Neuronal stem cell (in vitro differentiated cells): ENCODE data around the gene TGM6.
"Not testable (repeated sequence)": the region's sequence is repeated elsewhere in the genome, so short reads cannot be mapped to it uniquely, and the experiment has no call there.

Experiments
- DNase-seq: peaks from one replicate; pipeline ENCODE4 v3.0.0-alpha.2; 2013; ENCODE audit warnings: low spot score
- H2AFZ ChIP-seq: one replicate; pipeline ENCODE4 v1.6.1; 2013; ENCODE audit warnings: mild to moderate bottlenecking, low read length, inconsistent platforms
- H2AK5ac ChIP-seq: 2 replicates; pipeline ENCODE4 v1.6.1; 2013; ENCODE audit warnings: low read depth, mild to moderate bottlenecking, inconsistent platforms, low read length, moderate library complexity, mixed read lengths
- H2BK120ac ChIP-seq: 2 replicates; pipeline ENCODE4 v1.6.1; 2013; ENCODE audit warnings: low read depth, mild to moderate bottlenecking, inconsistent platforms, low read length, moderate library complexity, mixed read lengths
- H2BK12ac ChIP-seq: one replicate; pipeline ENCODE4 v1.6.1; 2013; ENCODE audit warnings: low read length, inconsistent platforms
- H2BK15ac ChIP-seq: 2 replicates; pipeline ENCODE4 v1.6.1; 2013; ENCODE audit warnings: mild to moderate bottlenecking, low read length, inconsistent platforms, mixed read lengths
- H2BK5ac ChIP-seq: one replicate; pipeline ENCODE4 v1.6.1; 2013; ENCODE audit warnings: inconsistent platforms, mild to moderate bottlenecking, low read length, moderate library complexity
- H3K14ac ChIP-seq: one replicate; pipeline ENCODE4 v1.6.1; 2013; ENCODE audit warnings: low read length, inconsistent platforms
- H3K18ac ChIP-seq: 2 replicates; pipeline ENCODE4 v1.6.1; 2013; ENCODE audit warnings: low read length, inconsistent platforms
- H3K23ac ChIP-seq: 2 replicates; pipeline ENCODE4 v1.6.1; 2013; ENCODE audit warnings: low read depth, mild to moderate bottlenecking, mixed read lengths, low read length, inconsistent platforms; ENCODE audit not compliant: poor library complexity
- H3K27ac ChIP-seq: replicated peaks from 3 replicates; pipeline ENCODE4 v1.5.1; 2013; ENCODE audit warnings: low read length, inconsistent platforms
- H3K27me3 ChIP-seq, 3 experiments: 2 replicates each; pipeline ENCODE4 v1.6.1; 2013; ENCODE audit warnings: low read length in 3 of 3, mild to moderate bottlenecking in 2 of 3, inconsistent platforms in 1 of 3, low read depth in 1 of 3, mixed read lengths in 1 of 3, moderate library complexity in 1 of 3; ENCODE audit not compliant: control insufficient read depth in 3 of 3, insufficient read depth in 3 of 3
- H3K36me3 ChIP-seq, 2 donors: replicated peaks in 1 of 2; 2 replicates each; pipeline ENCODE4 v1.6.1; 2013; ENCODE audit warnings: low read length in 2 of 2; ENCODE audit not compliant: control insufficient read depth in 2 of 2, insufficient read depth in 2 of 2
- H3K4ac ChIP-seq: 2 replicates; pipeline ENCODE4 v1.6.1; 2013; ENCODE audit warnings: inconsistent platforms, mild to moderate bottlenecking, low read length, moderate library complexity
- H3K4me1 ChIP-seq, 2 donors: 1 replicate in 1 of 2; 2 replicates in 1 of 2; pipeline ENCODE4 v1.6.1; 2013; ENCODE audit warnings: low read length in 2 of 2, low read depth in 1 of 2; ENCODE audit not compliant: control insufficient read depth in 2 of 2, insufficient read depth in 1 of 2
- H3K4me2 ChIP-seq: one replicate; pipeline ENCODE4 v1.6.1; 2013; ENCODE audit warnings: mild to moderate bottlenecking, low read length, inconsistent platforms; ENCODE audit not compliant: insufficient read depth, poor library complexity, severe bottlenecking
- H3K4me3 ChIP-seq, 2 donors: 2 replicates each; pipeline ENCODE4 v1.5.1; 2013; ENCODE audit warnings: low read length in 2 of 2, mild to moderate bottlenecking in 2 of 2, inconsistent platforms in 1 of 2, moderate library complexity in 1 of 2
- H3K79me1 ChIP-seq: one replicate; pipeline ENCODE4 v1.6.1; 2013; ENCODE audit warnings: low read depth, mild to moderate bottlenecking, inconsistent platforms, low read length, moderate library complexity
- H3K9ac ChIP-seq: one replicate; pipeline ENCODE4 v1.6.1; 2013; ENCODE audit warnings: mild to moderate bottlenecking, low read depth, low read length, inconsistent platforms; ENCODE audit not compliant: poor library complexity
- H3K9me3 ChIP-seq, 2 donors: replicated peaks in 1 of 2; 2 replicates each; pipeline versions ENCODE3 to v1.6.1; 2013; ENCODE audit warnings: low read length in 2 of 2, mild to moderate bottlenecking in 2 of 2, inconsistent platforms in 1 of 2, low read depth in 1 of 2, mixed read lengths in 1 of 2, moderate library complexity in 1 of 2; ENCODE audit not compliant: control insufficient read depth in 2 of 2, insufficient read depth in 1 of 2
- H4K8ac ChIP-seq: one replicate; pipeline ENCODE4 v1.6.1; 2013; ENCODE audit warnings: low read depth, mild to moderate bottlenecking, inconsistent platforms, low read length, moderate library complexity
- H4K91ac ChIP-seq: one replicate; pipeline ENCODE4 v1.6.1; 2013; ENCODE audit warnings: low read length, low read depth, mild to moderate bottlenecking, inconsistent platforms; ENCODE audit not compliant: poor library complexity
- WGBS, 2 donors: extraction: QIAGEN DNeasy Blood & Tissue Kit; methylation state at CpG; one replicate each; pipeline ENCODE4 v1.1.7; 2013; ENCODE audit warnings: missing lambda C conversion rate in 2 of 2, mixed read lengths in 1 of 2; ENCODE audit not compliant: insufficient read length in 2 of 2, insufficient replicate concordance in 1 of 2; ENCODE audit errors: extremely low coverage in 2 of 2; 5-methylcytosine and 5-hydroxymethylcytosine counted together

Gene TGM6

DNA sequence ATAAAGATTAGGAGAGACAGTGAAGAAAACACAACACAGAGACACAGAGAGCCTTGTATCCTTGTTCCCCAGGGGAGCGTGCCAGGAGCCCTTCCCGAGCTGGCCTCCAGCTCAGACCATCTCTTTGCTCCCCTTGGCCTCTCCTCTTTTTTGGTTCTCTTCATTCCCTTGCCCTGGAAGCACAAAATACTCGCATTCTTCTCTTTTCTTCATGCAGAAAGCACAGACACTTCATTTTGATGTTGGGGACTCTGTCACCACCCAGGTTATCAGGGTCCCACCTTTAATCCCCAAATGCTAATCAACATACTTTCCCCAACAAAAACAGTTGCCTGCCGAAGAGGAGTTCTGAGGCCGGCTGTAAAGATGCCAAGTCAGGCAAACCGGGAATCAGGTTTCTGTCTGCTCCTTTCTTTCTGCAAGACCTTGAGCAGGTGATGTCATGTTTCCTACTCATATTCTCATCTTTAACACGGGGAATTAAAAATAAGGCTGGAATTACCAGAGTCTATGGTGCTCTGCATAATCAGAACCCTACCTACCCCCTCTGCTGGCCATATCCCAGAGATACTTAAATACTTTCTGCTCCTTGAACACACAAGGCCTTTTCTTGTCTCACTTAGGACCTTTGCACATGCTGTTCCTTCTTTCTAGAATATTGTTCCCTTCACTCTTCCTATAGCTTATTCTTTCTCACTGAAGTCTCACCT, 21.7 kb downstream of the TGM6 start:
- H3K4me2 ChIP-seq: no peak overlapping the region
- WGBS, 2 donors: no CpG with 5 or more reads among the region's 7 CpGs
- no peak overlapping the region for H3K14ac ChIP-seq
- H4K91ac ChIP-seq: no peak overlapping the region
- no peak overlapping the region for H3K27ac ChIP-seq
- no peak overlapping the region for H3K4ac ChIP-seq
- H3K23ac ChIP-seq: no peak overlapping the region
- no peak overlapping the region for H2BK5ac ChIP-seq
- no peaks in the 10 kb centered on the region for H3K4me1 ChIP-seq
- no peak overlapping the region for H3K9ac ChIP-seq
- H3K18ac ChIP-seq: no peak overlapping the region
- H2AFZ ChIP-seq: no peak overlapping the region
- H2BK15ac ChIP-seq: no peak overlapping the region
- H3K27me3 ChIP-seq: peaks cover 0 to 2% (median 0%) of the 10 kb centered on the region in 3 experiments
- H3K36me3 ChIP-seq: no peaks in the 10 kb centered on the region
- H3K4me3 ChIP-seq: no peak overlapping the region
- H4K8ac ChIP-seq: no peak overlapping the region
- DNase-seq: no peak
- no peak overlapping the region for H2AK5ac ChIP-seq
- no peak overlapping the region for H2BK120ac ChIP-seq
- H2BK12ac ChIP-seq: no peak overlapping the region
- no peaks in the 10 kb centered on the region for H3K79me1 ChIP-seq
- H3K9me3 ChIP-seq: peaks cover 0 to 3% of the 10 kb centered on the region in 2 donors

DNA sequence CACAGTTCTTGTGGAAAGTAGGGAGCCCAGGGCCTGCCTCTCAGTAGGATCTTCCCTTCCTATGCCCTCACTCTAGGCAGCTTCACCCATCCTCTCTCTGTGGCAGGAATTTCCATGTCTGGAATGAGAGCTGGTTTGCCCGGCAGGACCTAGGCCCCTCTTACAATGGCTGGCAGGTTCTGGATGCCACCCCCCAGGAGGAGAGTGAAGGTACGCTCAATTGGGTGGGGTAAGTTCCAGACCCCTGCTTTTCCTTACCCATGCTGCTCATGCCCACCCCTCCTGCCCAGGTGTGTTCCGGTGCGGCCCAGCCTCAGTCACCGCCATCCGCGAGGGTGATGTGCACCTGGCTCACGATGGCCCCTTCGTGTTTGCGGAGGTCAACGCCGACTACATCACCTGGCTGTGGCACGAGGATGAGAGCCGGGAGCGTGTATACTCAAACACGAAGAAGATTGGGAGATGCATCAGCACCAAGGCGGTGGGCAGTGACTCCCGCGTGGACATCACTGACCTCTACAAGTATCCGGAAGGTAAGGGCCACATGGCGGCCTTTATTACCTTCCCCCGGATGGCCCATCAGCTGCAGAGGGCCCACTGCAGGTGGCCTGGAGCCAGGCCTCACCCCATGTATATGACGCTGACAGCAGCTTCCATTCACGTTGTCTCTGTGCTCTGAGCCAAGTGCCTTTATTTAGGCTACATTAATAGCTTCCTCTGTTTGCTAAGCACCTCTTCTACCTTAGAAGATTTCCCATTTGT, 22.8 kb downstream of the TGM6 start:
- Histone ChIP-seq H3K4me1 (no peaks in the 10 kb centered on the region), H3K36me3 (no peaks in the 10 kb centered on the region), H4K91ac (no peak overlapping the region), H3K9me3 (peaks cover 0 to 2% of the 10 kb centered on the region in 2 donors), H3K4me2 (no peak overlapping the region), H3K4me3 (no peak overlapping the region), H3K4ac (no peak overlapping the region), H3K14ac (no peak overlapping the region), H2BK5ac (no peak overlapping the region), H2BK15ac (no peak overlapping the region), H2AFZ (no peak overlapping the region), H3K18ac (no peak overlapping the region), H2BK12ac (no peak overlapping the region), H2BK120ac (no peak overlapping the region), H3K23ac (no peak overlapping the region), H3K79me1 (no peaks in the 10 kb centered on the region), H3K27me3 (peaks cover 0 to 2% (median 0%) of the 10 kb centered on the region in 3 experiments), H3K27ac (no peak overlapping the region), H3K9ac (no peak overlapping the region), H4K8ac (no peak overlapping the region), H2AK5ac (no peak overlapping the region)
- no peak for DNase-seq
- WGBS, 2 donors: no CpG with 5 or more reads among the region's 24 CpGs

DNA sequence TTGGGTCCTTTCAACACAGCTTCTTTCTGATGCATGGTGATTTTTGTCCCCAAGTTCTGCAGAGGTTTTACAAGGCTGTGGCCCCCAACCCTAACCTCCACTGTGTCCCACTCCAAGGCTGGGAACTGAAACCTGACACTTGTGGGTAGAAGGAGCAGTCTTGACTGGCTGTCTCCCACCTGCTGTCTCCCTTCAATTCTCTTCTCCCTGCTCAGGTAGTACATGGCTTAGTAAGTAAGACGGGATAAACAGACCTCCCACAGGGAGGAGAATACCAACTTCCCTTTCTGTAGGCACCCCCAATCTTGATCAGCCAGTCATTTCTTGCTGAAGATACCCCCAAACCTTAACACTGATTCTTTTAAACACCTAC, 25.0 kb downstream of the TGM6 start:
- Histone ChIP-seq H3K23ac (no peak overlapping the region), H2BK15ac (no peak overlapping the region), H3K27me3 (peaks cover 0 to 5% (median 0%) of the 10 kb centered on the region in 3 experiments), H3K14ac (no peak overlapping the region), H3K4ac (no peak overlapping the region), H2AFZ (no peak overlapping the region), H3K4me1 (no peaks in the 10 kb centered on the region), H2BK5ac (no peak overlapping the region), H3K4me2 (no peak overlapping the region), H3K9ac (no peak overlapping the region), H4K91ac (no peak overlapping the region), H3K27ac (no peak overlapping the region), H2BK120ac (no peak overlapping the region), H2BK12ac (no peak overlapping the region), H4K8ac (no peak overlapping the region), H3K79me1 (no peaks in the 10 kb centered on the region), H3K4me3 (no peak overlapping the region), H3K9me3 (peaks cover 0 to 2% of the 10 kb centered on the region in 2 donors), H3K36me3 (no peaks in the 10 kb centered on the region), H3K18ac (no peak overlapping the region), H2AK5ac (no peak overlapping the region)
- WGBS, 2 donors: no CpG with 5 or more reads among the region's 1 CpG
- no peak for DNase-seq

DNA sequence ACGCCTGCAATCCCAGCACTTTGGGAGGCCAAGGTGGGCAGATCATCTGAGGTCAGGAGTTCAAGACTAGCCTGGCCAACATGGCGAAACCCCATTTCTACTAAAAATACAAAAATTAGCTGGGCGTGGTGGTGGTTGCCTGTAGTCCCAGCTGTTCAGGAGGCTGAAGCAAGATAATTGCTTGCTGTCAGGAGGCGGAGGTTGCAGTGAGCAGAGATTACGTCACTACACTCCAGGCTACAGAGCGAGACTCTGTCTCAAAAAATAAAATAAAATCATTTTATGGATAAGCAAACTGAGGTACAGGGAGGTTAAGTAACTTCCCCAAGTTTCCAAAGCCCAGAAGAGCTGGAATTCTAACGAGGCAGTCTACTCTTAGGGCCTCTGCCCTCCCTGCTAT, 26.7 kb downstream of the TGM6 start:
- H3K14ac ChIP-seq, H3K4ac ChIP-seq, H3K79me1 ChIP-seq, H3K27ac ChIP-seq, H3K4me1 ChIP-seq, H2BK5ac ChIP-seq, H3K9me3 ChIP-seq, H2BK15ac ChIP-seq, H3K9ac ChIP-seq, H3K18ac ChIP-seq, DNase-seq, H3K4me2 ChIP-seq, H2BK120ac ChIP-seq, H4K91ac ChIP-seq, H2AK5ac ChIP-seq, H2AFZ ChIP-seq, H3K27me3 ChIP-seq, H3K4me3 ChIP-seq, H3K36me3 ChIP-seq, H4K8ac ChIP-seq, H2BK12ac ChIP-seq, H3K23ac ChIP-seq: not testable (repeated sequence)
- no CpG with 5 or more reads among the region's 7 CpGs for WGBS, 2 donors
